Measurements from ENCODE around the gene SOS1.

SOS1 gene

DNA sequence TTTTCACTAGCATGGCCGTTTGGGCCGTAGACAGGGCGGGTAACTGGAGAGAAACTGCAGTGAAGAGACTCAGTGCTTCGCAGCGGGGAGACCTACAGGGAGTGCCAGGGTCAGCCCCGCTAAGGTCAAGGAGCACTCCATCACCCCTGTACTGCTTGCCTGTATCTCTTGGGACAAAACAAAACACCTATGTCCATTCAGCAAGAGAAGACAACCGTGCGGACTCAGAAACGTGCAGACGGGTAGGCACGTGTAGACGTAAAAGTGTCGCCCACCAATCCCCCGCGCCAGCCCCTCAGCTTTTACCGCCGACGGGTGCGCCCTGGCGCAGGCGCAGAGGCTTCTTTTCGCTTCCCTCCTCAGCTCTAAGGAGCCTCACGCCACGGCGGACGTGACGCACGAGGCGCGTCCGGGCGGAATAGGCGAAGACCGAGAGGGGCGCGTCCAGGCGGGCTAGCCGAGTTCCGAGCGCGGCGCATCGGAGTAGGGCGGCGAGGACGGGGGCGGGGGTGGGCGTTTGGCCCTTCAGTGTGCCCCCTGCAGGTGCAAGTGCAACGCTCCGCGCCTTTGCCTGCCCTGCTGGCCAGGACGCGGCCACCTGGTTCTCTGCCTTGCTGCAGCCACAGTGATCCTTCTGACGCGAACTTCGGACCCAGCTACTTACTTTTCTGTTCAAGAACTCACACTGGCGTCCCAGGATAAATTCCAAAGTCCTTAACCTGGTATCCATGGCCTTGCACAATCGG lies 3.3 kb upstream of the SOS1 start:
- no peaks in the 10 kb centered on the region for H3K27me3 ChIP-seq (ENCODE audit: low read depth, low read length)
- H2AFZ ChIP-seq (ENCODE audit: low read depth, low read length) = peak overlapping the region; percentile 55; the same call in 1 of the 2 replicates
- peak overlapping the region; percentile 99 for H3K9ac ChIP-seq (ENCODE audit: low read length)
- H3K4me2 ChIP-seq (ENCODE audit: low read length) = peak overlapping the region; percentile 88
- no peaks in the 10 kb centered on the region for H3K9me3 ChIP-seq (ENCODE audit: insufficient read depth, low read length)
- peaks cover 35% of the 10 kb centered on the region for H3K79me2 ChIP-seq (ENCODE audit: low read length)
- H3K27ac ChIP-seq (ENCODE audit: low read length) = peak overlapping the region; percentile 82
- peak overlapping the region; percentile 79 for H3K4me3 ChIP-seq (ENCODE audit: low read length)
- H3K4me1 ChIP-seq (ENCODE audit: low read length) = peaks cover 49% of the 10 kb centered on the region
- H4K20me1 ChIP-seq (ENCODE audit: insufficient read depth, low read length) = peaks cover under 1% of the 10 kb centered on the region; the same call in 1 of the 2 replicates
- TF ChIP-seq, protein P1, sequence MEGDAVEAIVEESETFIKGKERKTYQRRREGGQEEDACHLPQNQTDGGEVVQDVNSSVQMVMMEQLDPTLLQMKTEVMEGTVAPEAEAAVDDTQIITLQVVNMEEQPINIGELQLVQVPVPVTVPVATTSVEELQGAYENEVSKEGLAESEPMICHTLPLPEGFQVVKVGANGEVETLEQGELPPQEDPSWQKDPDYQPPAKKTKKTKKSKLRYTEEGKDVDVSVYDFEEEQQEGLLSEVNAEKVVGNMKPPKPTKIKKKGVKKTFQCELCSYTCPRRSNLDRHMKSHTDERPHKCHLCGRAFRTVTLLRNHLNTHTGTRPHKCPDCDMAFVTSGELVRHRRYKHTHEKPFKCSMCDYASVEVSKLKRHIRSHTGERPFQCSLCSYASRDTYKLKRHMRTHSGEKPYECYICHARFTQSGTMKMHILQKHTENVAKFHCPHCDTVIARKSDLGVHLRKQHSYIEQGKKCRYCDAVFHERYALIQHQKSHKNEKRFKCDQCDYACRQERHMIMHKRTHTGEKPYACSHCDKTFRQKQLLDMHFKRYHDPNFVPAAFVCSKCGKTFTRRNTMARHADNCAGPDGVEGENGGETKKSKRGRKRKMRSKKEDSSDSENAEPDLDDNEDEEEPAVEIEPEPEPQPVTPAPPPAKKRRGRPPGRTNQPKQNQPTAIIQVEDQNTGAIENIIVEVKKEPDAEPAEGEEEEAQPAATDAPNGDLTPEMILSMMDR (IDR thresholded peaks at IDR 0.05; ENCODE audit: low read depth, low read length) = peak; percentile 52
- no peak for TF ChIP-seq EZH2phosphoT487 (IDR thresholded peaks at IDR 0.05; ENCODE audit: low read depth)
- H3K36me3 ChIP-seq (replicated peaks; ENCODE audit: low read depth, low read length) = no peaks in the 10 kb centered on the region

DNA sequence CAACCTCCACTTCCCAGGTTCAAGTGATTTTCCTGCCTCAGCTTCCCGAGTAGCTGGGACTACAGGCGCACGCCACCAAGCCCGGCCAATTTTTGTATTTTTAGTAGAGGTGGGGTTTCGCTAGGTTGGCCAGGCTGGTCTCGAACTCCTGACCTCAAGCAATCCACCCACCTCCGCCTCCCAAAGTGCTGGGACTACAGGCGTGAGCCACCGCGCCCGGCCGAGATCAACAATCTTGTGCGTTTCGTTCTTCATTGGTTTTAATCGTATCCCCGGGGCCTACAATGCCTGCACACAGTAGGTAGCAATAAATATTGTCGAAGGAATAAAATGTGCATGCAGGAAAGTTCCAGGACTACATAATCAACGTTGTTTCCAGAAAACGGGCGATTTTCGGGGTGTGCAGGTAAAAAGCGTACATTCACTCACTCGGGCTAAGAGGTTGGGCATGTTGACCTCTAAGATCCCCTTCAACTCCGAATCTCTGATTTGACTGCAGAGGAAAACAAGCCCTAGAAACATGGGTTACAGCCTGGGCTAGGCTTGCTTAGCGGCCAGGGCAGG lies 2.7 kb upstream of the SOS1 start:
- Histone ChIP-seq H3K36me3 (replicated peaks; ENCODE audit: low read depth, low read length) (no peaks in the 10 kb centered on the region), H3K4me2 (ENCODE audit: low read length) (peak overlapping the region; percentile 88), H3K9ac (ENCODE audit: low read length) (peak overlapping the region; percentile 99), H3K79me2 (ENCODE audit: low read length) (peaks cover 42% of the 10 kb centered on the region), H3K27me3 (ENCODE audit: low read depth, low read length) (no peaks in the 10 kb centered on the region), H3K9me3 (ENCODE audit: insufficient read depth, low read length) (no peaks in the 10 kb centered on the region), H4K20me1 (ENCODE audit: insufficient read depth, low read length) (peaks cover 7% of the 10 kb centered on the region), H3K4me1 (ENCODE audit: low read length) (peaks cover 49% of the 10 kb centered on the region), H2AFZ (ENCODE audit: low read depth, low read length) (peak overlapping the region; percentile 55; the same call in 1 of the 2 replicates), H3K4me3 (ENCODE audit: low read length) (peak overlapping the region; percentile 79), H3K27ac (ENCODE audit: low read length) (peak overlapping the region; percentile 82)
- TF ChIP-seq, protein P1 (IDR thresholded peaks at IDR 0.05; ENCODE audit: low read depth, low read length) = no peak
- no peak for TF ChIP-seq EZH2phosphoT487 (IDR thresholded peaks at IDR 0.05; ENCODE audit: low read depth)

DNA sequence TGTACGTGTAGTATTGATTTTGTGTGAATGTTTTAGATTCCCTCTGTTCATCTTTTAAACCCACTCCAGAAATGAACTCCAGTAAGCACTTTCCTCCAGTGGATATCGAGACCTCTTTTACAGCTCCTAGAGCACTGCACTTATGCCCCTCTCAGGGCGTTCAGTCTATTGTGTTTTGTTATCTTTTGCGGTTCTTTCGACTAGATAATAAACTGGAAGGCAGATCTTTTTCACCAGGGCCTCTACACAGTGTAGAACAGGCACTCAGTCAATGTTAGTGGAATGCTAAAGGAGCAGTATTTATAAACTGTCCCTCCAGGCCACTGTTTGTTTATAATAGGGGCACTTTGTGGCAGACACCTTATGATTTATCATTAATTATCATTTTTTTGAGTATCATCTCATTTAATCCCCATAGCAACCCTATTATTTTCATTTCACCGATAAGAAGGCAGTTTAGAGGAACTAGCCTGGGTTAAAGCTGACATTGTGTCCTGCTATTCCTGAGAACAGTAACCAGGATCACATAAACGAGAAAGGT lies 742 bp upstream of the SOS1 start:
- Histone ChIP-seq H3K27me3 (ENCODE audit: low read depth, low read length) (no peaks in the 10 kb centered on the region), H3K9me3 (ENCODE audit: insufficient read depth, low read length) (no peaks in the 10 kb centered on the region), H3K4me3 (ENCODE audit: low read length) (peak overlapping the region; percentile 99), H3K4me1 (ENCODE audit: low read length) (peaks cover 41% of the 10 kb centered on the region), H3K36me3 (replicated peaks; ENCODE audit: low read depth, low read length) (peaks cover 3% of the 10 kb centered on the region), H3K4me2 (ENCODE audit: low read length) (peak overlapping the region; percentile 89), H3K79me2 (ENCODE audit: low read length) (peaks cover 61% of the 10 kb centered on the region), H2AFZ (ENCODE audit: low read depth, low read length) (no peak overlapping the region), H3K9ac (ENCODE audit: low read length) (peak overlapping the region; percentile 95), H4K20me1 (ENCODE audit: insufficient read depth, low read length) (peaks cover 17% of the 10 kb centered on the region), H3K27ac (ENCODE audit: low read length) (peak overlapping the region; percentile 90)
- TF ChIP-seq, protein P1 (IDR thresholded peaks at IDR 0.05; ENCODE audit: low read depth, low read length) = no peak
- no peak for TF ChIP-seq EZH2phosphoT487 (IDR thresholded peaks at IDR 0.05; ENCODE audit: low read depth)

DNA sequence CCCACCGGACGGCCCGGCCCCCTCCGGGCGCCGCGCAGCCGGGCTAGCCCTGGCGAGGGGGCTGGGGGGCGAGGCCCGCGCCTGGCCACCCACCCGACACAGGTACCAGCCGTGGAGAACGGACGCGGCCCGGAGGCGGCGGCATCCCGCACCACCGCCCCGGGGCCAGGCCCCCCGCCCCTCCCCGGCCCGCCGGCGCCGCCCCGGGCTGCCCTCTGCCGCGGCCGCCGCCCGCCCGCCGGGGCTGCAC lies 405 bp downstream of the SOS1 start:
- Histone ChIP-seq H3K36me3 (replicated peaks; ENCODE audit: low read depth, low read length) (peaks cover 10% of the 10 kb centered on the region), H3K27ac (ENCODE audit: low read length) (peak overlapping the region; percentile 90), H3K4me2 (ENCODE audit: low read length) (peak overlapping the region; percentile 89; the same call in 1 of the 2 replicates), H3K4me1 (ENCODE audit: low read length) (peaks cover 39% of the 10 kb centered on the region), H3K4me3 (ENCODE audit: low read length) (peak overlapping the region; percentile 99), H2AFZ (ENCODE audit: low read depth, low read length) (no peak overlapping the region), H3K9me3 (ENCODE audit: insufficient read depth, low read length) (no peaks in the 10 kb centered on the region), H3K27me3 (ENCODE audit: low read depth, low read length) (no peaks in the 10 kb centered on the region), H3K79me2 (ENCODE audit: low read length) (peaks cover 73% of the 10 kb centered on the region), H4K20me1 (ENCODE audit: insufficient read depth, low read length) (peaks cover 27% of the 10 kb centered on the region), H3K9ac (ENCODE audit: low read length) (peak overlapping the region; percentile 95)
- TF ChIP-seq EZH2phosphoT487 (IDR thresholded peaks at IDR 0.05; ENCODE audit: low read depth) = no peak
- TF ChIP-seq, protein P1 (IDR thresholded peaks at IDR 0.05; ENCODE audit: low read depth, low read length) = no peak

Data from OCI-LY3 (cell line).